ENCODE data around the gene TCF12. TPM values are rescaled to one million over a fixed set of nuclear protein-coding genes. Genes with fewer than 3 reads are reported as not detected.

TCF12 gene
- total RNA-seq, 1 experiment from 2014 or later, result 76.7 TPM

- no peak overlapping the region for H3K27ac Mint-ChIP-seq
- WGBS (ENCODE audit: extremely low coverage, insufficient read length, low lambda C conversion rate), result no CpG with 5 or more reads among the region's 1 CpG
- H2BK15ac ChIP-seq (ENCODE audit: low read depth, low read length), result no peak overlapping the region
- no peak for DNase-seq
- H3K79me2 ChIP-seq (ENCODE audit: insufficient read depth, low read length), result no peaks in the 10 kb centered on the region
- H2BK20ac ChIP-seq (ENCODE audit: low read depth, low read length, poor library complexity, severe bottlenecking), result no peak overlapping the region
- no peak overlapping the region for H4K91ac ChIP-seq (ENCODE audit: insufficient read length, low read depth, low read length)
- no peak overlapping the region for H3K4ac ChIP-seq (ENCODE audit: low read depth, low read length)
- H3K27ac ChIP-seq (ENCODE audit: insufficient read length, low read depth, low read length), result no peak overlapping the region
- H3K9ac ChIP-seq (ENCODE audit: extremely low read depth, insufficient read length, low read length), result no peak overlapping the region
- H4K20me1 ChIP-seq (ENCODE audit: control insufficient read depth, insufficient read depth, insufficient read length), result no peaks in the 10 kb centered on the region
- peaks cover 2 to 3% of the 10 kb centered on the region in 2 experiments; a peak in 2 of 4 replicates for H3K4me1 Mint-ChIP-seq
- TF ChIP-seq CTCF (conservative IDR thresholded peaks at IDR 0.05), result no peak
- H3K14ac ChIP-seq (ENCODE audit: insufficient read depth, low read length), result no peak overlapping the region
- no peak overlapping the region for H3T11ph ChIP-seq (ENCODE audit: low read length)
- H3K56ac ChIP-seq (ENCODE audit: insufficient read length, low read depth, low read length), result no peak overlapping the region
- no peak overlapping the region for H3K4me3 Mint-ChIP-seq
- H4K5ac ChIP-seq (ENCODE audit: insufficient read length, low read depth, low read length), result no peak overlapping the region
- no peak overlapping the region for H2BK120ac ChIP-seq (ENCODE audit: low read depth, low read length, poor library complexity, severe bottlenecking)
- no peak overlapping the region for H2AFZ ChIP-seq (ENCODE audit: low read length)
- H3K9me3 ChIP-seq (ENCODE audit: control insufficient read depth, low read depth, low read length), result no peaks in the 10 kb centered on the region
- H2BK12ac ChIP-seq (ENCODE audit: insufficient read length, low read depth, low read length), result no peak overlapping the region
- H3K4me1 ChIP-seq (ENCODE audit: insufficient read depth, low read length), result no peaks in the 10 kb centered on the region
- no peaks in the 10 kb centered on the region for H3K27me3 ChIP-seq (ENCODE audit: insufficient read depth, low read length)
- H2AK5ac ChIP-seq (ENCODE audit: insufficient read length, low read length), result no peak overlapping the region
- no peaks in the 10 kb centered on the region for H3K27me3 Mint-ChIP-seq (ENCODE audit: low read depth)
- peaks cover 15 to 18% (median 17%) of the 10 kb centered on the region in 3 experiments; a peak in 6 of 7 replicates for H3K36me3 Mint-ChIP-seq (ENCODE audit: insufficient read depth in 1 of 3, low read depth in 3 of 3)
- no peak overlapping the region for H3K23ac ChIP-seq (ENCODE audit: insufficient read length, low read depth, low read length)
- no peak overlapping the region for H3K18ac ChIP-seq (ENCODE audit: insufficient read length, low read depth, low read length)
- no peaks in the 10 kb centered on the region for H3K79me1 ChIP-seq (ENCODE audit: insufficient read depth, low read depth, low read length, poor library complexity, severe bottlenecking)
- no peak overlapping the region for H3K4me2 ChIP-seq (ENCODE audit: insufficient read depth, insufficient read length, low read length)
- no peak overlapping the region for H2BK5ac ChIP-seq (ENCODE audit: insufficient read length, low read length)
- H3K9me3 Mint-ChIP-seq, result no peaks in the 10 kb centered on the region
- no peak overlapping the region for H4K8ac ChIP-seq (replicated peaks; ENCODE audit: insufficient read length, low read depth, low read length)
- H3K23me2 ChIP-seq (ENCODE audit: insufficient read length, low read depth, low read length, poor library complexity, severe bottlenecking), result no peaks in the 10 kb centered on the region
These were observed 266.1 kb downstream of the TCF12 start for GRCh38 chr15:57184502-57184901.

Measured in H9 (cell line).